Measurements from ENCODE around the gene BTBD18.

GRCh38 chr11:57764021-57764420, 12.4 kb upstream of the BTBD18 start:
- no peak for TF ChIP-seq CTCF (IDR thresholded peaks at IDR 0.05 in 4 of 5, conservative IDR thresholded peaks at IDR 0.05 in 1 of 5)
- TF ChIP-seq POLR2A (IDR thresholded peaks at IDR 0.05), result no peak
